Activated CD8-positive, alpha-beta memory T cell treated with anti-CD3 and anti-CD28 coated beads, Interleukin-2, amount 50 U/mL, for 24 hours (primary cell): ENCODE measurements around the gene IL15.
"Not testable (repeated sequence)": the region's sequence is repeated elsewhere in the genome, so short reads cannot be mapped to it uniquely, and the experiment has no call there.

Experiments used
- DNase-seq: peaks from one replicate; pipeline ENCODE4 v3.0.0-alpha.2; 2020; ENCODE audit errors: extremely low read depth

The IL15 gene

DNA sequence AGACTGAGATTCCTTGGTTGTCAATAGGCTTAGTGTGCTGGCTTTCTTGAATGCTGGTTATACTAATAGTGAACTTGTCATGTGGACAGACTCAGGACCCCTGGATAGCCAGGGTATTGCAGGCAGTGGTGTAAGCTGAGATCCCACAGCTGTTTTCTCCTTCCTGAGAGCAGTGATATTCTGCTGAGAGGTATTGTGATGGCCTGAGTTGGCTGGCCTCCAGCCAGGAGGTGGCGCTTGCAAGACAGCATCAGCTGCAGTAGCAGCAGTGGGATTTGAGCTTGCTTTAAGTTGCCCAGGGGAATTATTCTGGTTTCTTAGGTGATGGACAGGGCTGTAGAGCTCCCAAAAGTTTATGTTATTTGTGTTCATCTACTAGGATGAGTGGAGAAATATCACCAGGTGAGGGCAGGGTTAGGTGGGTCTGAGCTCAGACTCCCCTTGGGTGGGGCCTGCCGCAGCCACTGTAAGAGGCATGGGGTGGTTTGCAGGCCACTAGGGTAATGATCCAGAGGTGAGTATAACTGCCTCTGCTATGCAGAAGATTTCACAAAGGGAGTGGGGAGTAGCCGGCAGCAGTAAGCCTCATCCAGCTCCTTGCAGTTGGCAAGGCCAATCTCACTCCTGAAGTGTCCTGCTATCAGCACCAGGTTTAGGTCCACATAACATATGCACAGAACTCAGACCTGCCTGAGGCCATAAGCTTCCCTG, 66.2 kb downstream of the IL15 start:
- DNase-seq, result no peak

- DNase-seq, result no peak
Measured at GRCh38 chr4:141703497-141703896, 67.1 kb downstream of the IL15 start.

DNA sequence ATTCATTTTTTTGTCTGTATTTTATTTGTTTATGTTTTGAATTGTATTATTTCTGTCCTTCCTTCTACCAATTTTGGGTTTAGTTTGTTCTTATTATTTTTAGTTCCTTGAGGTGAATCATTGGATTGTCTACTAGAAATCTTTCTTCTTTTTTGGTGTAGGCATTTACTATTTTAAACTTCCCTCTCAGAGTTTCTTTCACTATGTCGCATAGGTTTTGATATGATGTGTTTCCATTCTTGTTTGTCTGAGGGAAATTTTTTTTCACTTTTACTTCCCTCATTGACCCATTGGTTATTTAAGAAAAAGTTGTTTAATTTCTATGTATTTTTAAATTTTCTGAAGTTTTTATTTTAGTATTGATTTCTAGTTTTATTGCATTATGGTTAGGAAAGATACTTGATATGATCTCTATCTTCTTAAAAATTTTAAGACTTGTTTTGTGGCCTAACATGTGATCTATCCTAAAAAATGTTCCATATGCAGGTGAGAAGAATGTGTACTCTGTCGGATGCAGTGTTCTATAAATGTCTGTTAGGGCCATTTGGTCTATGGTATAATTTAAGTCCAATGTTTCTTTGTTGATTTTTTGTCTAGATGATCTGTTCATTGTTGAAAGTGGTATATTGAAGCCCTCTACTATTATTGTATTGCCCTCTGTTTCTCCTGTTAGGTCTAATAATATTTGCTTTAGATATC, 68.8 kb downstream of the IL15 start:
- DNase-seq, result no peak

- DNase-seq, result no peak
Measured at GRCh38 chr4:141705747-141706377, 69.5 kb downstream of the IL15 start.

GRCh38 chr4:141706445-141706844, 70.1 kb downstream of the IL15 start:
- DNase-seq, result no peak

GRCh38 chr4:141711211-141711610, 74.8 kb downstream of the IL15 start:
- no peak for DNase-seq

DNA sequence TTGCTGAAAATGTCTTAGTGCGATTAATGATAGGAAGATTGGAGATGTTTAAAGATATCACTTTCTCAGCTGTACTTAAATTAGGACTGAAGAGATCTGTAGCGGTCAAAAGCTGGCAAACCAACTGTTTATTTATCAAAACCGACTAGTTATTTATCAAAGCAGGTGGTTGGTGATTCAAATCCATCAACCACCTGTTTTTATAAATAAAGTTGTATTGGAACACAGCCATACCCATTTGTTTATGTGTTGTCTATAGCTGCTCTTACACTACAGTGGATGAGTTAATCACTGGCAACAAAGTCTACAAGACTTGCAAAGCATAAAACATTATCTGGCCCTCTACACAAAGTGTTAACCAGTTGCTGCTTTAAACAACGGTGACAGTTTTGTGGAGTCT, 76.8 kb downstream of the IL15 start:
- no peak for DNase-seq

- DNase-seq, result no peak
Measured at GRCh38 chr4:141713771-141714445, 77.5 kb downstream of the IL15 start.

DNA sequence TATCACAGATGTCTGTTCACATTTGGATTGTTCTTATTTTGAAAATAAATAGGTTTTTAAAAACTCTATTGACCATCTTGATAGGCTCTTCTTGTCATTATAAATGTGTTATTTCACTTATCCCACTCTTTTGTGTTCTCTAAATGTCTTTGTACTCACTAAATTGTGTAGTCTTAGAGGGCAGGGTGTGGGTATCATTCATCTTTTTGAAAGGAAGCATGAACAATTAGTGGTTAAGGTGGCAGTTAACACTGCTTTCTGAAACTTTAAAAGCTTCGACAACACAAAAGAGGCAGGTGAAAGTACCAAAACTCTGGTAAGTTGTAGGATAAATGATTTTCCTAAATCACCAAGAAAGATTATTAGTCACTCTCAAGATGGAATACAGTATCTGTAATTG, 83.2 kb downstream of the IL15 start:
- no peak for DNase-seq

DNA sequence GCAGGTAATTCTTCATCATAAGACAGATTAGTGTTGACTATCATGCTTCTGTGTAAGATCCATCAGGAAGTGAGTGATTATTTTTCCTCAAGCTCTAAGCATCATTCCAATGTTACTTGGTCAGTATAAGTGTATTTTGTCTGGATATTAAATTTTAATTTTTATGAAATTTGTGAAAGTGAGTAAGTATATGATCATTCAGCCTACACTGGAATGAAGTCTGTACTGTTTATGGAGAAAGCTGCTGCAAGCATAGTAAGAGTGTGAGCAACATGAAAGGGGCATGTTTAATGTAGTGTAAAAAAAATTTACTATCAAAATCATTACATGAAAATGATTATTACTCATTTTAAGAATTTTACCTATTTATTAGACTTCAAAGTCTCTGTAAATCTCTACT, 84.8 kb downstream of the IL15 start:
- no peak for DNase-seq

DNA sequence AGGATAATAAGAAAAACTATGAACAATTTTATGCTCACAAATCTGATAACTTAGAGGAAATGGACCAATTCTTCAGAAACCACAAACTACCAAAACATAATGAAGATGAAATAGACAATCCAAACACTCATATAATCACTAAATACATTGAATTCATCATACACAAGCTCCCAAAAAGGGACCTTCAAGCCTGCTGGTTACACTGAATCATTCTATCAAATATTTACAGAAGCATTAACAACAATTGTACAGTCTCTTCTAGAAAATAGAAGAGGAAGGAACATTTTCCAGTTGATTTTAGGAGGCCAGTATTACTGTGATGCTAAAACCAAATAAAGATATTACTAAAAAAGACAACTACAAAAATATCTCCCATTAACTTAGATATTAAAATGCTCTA, 88.3 kb downstream of the IL15 start:
- no peak for DNase-seq

DNA sequence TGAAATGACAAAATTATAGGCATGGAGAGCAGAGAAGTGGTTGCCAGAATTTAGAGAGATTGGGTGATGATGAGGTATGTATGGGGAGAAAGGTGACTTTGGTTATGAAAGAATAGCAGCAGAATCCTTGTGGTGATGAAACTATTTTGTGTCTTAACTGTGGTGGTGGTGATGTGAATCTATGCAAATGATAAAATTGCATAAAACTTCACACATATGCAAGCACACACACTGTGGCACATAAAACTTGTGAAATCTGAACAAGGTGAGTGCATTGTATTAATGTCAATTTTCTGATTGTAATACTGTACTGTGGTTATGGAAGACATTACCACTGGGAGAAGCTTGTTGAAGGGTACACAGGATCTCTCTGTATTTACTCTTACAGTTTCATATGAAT, 91.0 kb downstream of the IL15 start:
- no peak for DNase-seq

GRCh38 chr4:141730805-141731204, 94.4 kb downstream of the IL15 start:
- no peak for DNase-seq

DNA sequence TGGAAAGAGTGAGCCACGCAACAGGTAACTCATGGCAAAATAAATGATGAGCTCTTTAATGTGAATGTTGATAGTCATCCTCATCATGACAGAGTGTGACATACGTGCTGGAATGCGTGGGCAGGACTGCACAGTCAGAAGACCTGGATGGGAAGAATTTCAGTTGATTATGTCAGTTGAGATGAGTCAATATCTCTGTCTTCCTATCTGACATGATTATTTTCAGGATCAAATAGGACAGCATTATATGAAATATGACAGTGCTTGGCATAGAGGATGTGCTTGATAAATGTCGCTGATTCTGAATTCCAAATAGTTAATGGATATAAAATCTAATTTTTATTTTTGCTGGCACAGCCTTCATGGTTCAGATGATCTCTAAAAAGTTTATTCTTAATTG, 95.1 kb downstream of the IL15 start:
- DNase-seq, result no peak

DNA sequence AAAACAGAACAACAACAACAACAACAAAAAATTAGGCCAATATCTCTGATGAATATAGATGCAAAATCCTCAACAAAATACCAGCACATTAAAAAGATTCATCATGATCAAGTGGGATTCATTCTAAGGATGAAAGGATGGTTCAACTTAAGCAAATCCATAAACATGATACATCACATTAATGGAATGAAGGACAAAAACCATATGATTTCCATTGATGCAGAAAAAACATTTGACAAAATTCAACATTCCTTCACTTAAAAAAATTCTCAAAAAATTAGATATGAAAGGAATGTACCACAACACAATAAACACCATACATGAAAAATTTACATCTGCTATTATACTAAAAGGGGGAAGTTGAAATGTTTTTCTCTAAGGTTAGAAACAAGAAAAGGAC, 103.3 kb downstream of the IL15 start:
- DNase-seq, result no peak

DNA sequence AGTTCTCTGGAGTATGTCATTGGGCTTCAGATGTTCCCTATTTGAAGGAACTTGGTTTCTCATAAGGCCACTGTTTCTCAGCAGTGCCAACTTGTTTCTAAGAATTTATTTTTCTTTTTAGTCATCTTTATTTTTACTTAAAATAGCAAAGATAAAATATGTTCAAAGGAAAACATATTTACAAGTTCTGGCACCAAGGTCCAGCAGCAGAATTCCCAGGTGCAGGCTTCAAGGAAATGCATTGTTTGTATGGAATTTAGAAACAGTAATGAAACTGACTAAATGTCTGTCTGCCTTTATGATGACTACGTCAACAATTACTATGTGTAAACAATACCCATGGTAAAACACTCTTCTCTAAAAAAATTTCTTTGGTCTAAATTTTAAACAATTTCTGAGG, 109.6 kb downstream of the IL15 start:
- DNase-seq, result no peak

DNA sequence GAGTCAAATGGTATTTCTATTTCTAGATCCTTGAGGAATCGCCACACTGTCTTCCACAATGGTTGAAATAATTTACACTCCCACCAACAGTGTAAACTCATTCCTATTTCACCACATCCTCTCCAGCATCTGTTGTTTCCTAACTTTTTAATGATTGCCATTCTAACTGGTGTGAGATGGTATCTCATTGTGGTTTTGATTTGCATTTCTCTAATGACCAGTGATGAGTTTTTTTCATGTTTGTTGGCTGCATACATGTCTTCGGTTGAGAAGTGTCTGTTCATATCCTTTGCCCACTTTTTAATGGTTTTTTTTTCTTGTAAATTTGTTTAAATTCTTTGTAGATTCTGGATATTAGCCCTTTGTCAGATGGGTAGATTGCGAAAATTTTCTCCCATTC, 115.4 kb downstream of the IL15 start:
- DNase-seq, result not testable (repeated sequence)

GRCh38 chr4:141757287-141757686, 120.9 kb downstream of the IL15 start:
- no peak for DNase-seq

GRCh38 chr4:141759796-141760425, 123.5 kb downstream of the IL15 start:
- no peak for DNase-seq

- no peak for DNase-seq
Measured at GRCh38 chr4:141761926-141762325, 125.5 kb downstream of the IL15 start.

DNA sequence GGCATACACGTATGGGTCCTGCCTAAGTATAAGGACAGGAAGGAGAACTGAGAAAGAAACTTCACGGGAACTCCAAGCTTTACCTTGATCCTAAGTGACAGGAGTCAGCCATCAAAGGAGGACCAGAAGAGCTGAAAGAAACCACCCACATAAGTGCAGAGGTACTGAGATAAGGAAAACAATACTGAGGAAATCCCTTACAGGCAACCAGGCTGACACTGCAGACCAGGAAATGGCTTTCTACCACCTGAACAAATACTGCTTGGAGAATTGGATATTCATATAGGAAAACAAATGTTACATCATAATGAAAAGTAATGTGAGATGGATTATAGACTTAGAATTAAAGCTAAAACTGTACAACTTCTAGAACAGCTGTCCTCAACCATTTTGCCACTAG, 127.0 kb downstream of the IL15 start:
- DNase-seq, result no peak

- no peak for DNase-seq
Measured at GRCh38 chr4:141768954-141769353, 132.6 kb downstream of the IL15 start.
